ENCODE measurements around the gene THEM4. TPM values are rescaled to one million over a fixed set of nuclear protein-coding genes. Genes with fewer than 3 reads are reported as not detected.

The THEM4 gene
- total RNA-seq, 1 experiment from 2014 or later, result 41.4 TPM

- Histone ChIP-seq H3K36me3 (ENCODE audit: low read depth) (no peaks in the 10 kb centered on the region), H2AFZ (no peak overlapping the region; the same call in 1 of the 2 replicates), H3K4me3 (no peak overlapping the region), H3K9me3 (ENCODE audit: insufficient read depth, low read depth) (no peaks in the 10 kb centered on the region), H3K79me2 (ENCODE audit: low read depth) (no peaks in the 10 kb centered on the region), H3K27ac (no peak overlapping the region), H3K27me3 (ENCODE audit: insufficient read depth, low read depth) (no peaks in the 10 kb centered on the region), H4K20me1 (ENCODE audit: insufficient read depth) (no peaks in the 10 kb centered on the region), H3K4me1 (replicated peaks; ENCODE audit: insufficient read depth) (0 out of 2 replicates have a peak, but pooled peaks cover 7% of the 10 kb centered on the region), H3F3A (ENCODE audit: insufficient read depth, low read depth) (no peaks in the 10 kb centered on the region), H3K4me2 (0 out of 2 replicates have a peak overlapping the region, but pooled peaks have one; percentile 13), H3K9me2 (ENCODE audit: insufficient read depth) (no peaks in the 10 kb centered on the region)
- TF ChIP-seq CTCF (conservative IDR thresholded peaks at IDR 0.05), result no peak
- no peak for TF ChIP-seq EZH2 (IDR thresholded peaks at IDR 0.05; ENCODE audit: low read depth)
- no TSS peak for BruUV-seq (replicated peaks)
- POLR2A ChIA-PET (ENCODE audit: unreplicated experiment), result no interaction called here
- no peak for DNase-seq
- intact Hi-C loops (cut with micrococcal nuclease; ENCODE audit: unreplicated experiment), result no loop called here
- CTCF ChIA-PET, result no interaction called here
Observed at GRCh38 chr1:151860504-151861187, 48.7 kb downstream of the THEM4 start.

DNA sequence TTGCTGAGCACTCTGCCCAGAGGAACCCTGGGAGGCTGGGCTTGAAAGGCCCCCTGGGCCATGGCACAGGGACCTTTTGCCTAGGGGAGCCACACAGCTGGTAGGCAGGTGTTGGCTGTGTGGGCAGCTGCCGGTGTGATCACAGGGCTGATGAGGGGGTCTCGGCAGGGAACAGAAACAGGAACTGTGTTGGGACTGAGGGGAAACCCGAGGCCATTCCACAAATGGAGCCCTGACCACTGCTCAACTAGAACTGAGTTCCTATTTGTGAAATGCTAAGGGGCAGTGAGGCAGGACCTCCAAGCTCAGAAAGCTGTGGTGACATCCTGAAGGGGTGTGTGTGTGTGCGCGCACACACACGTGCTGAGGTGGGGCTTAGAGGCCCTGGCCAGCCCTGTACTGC, 49.4 kb downstream of the THEM4 start:
- BruUV-seq (replicated peaks), result no TSS peak
- H3K4me3 ChIP-seq, result no peak overlapping the region
- POLR2A ChIA-PET (ENCODE audit: unreplicated experiment), result no interaction called here
- CTCF ChIA-PET, result no interaction called here
- no peak for DNase-seq
- no peak overlapping the region for H3K27ac ChIP-seq
- H3K9me2 ChIP-seq (ENCODE audit: insufficient read depth), result no peaks in the 10 kb centered on the region
- TF ChIP-seq CTCF (conservative IDR thresholded peaks at IDR 0.05) (no peak), EZH2 (IDR thresholded peaks at IDR 0.05; ENCODE audit: low read depth) (no peak)
- H3K27me3 ChIP-seq (ENCODE audit: insufficient read depth, low read depth), result no peaks in the 10 kb centered on the region
- H3K36me3 ChIP-seq (ENCODE audit: low read depth), result no peaks in the 10 kb centered on the region
- no peak overlapping the region for H3K4me2 ChIP-seq
- no peaks in the 10 kb centered on the region for H3K9me3 ChIP-seq (ENCODE audit: insufficient read depth, low read depth)
- intact Hi-C loops (cut with micrococcal nuclease; ENCODE audit: unreplicated experiment), result no loop called here
- no peaks in the 10 kb centered on the region for H3K79me2 ChIP-seq (ENCODE audit: low read depth)
- no peaks in the 10 kb centered on the region for H3F3A ChIP-seq (ENCODE audit: insufficient read depth, low read depth)
- 0 out of 2 replicates have a peak, but pooled peaks cover 7% of the 10 kb centered on the region for H3K4me1 ChIP-seq (replicated peaks; ENCODE audit: insufficient read depth)
- H4K20me1 ChIP-seq (ENCODE audit: insufficient read depth), result no peaks in the 10 kb centered on the region
- H2AFZ ChIP-seq, result no peak overlapping the region

- Histone ChIP-seq H4K20me1 (ENCODE audit: insufficient read depth) (no peaks in the 10 kb centered on the region), H3K36me3 (ENCODE audit: low read depth) (no peaks in the 10 kb centered on the region), H3K4me3 (no peak overlapping the region), H3K79me2 (ENCODE audit: low read depth) (no peaks in the 10 kb centered on the region), H2AFZ (no peak overlapping the region), H3F3A (ENCODE audit: insufficient read depth, low read depth) (no peaks in the 10 kb centered on the region), H3K27ac (no peak overlapping the region), H3K9me3 (ENCODE audit: insufficient read depth, low read depth) (no peaks in the 10 kb centered on the region), H3K27me3 (ENCODE audit: insufficient read depth, low read depth) (no peaks in the 10 kb centered on the region), H3K4me2 (no peak overlapping the region), H3K9me2 (ENCODE audit: insufficient read depth) (no peaks in the 10 kb centered on the region), H3K4me1 (replicated peaks; ENCODE audit: insufficient read depth) (0 out of 2 replicates have a peak, but pooled peaks cover 7% of the 10 kb centered on the region)
- intact Hi-C loops (cut with micrococcal nuclease; ENCODE audit: unreplicated experiment), result no loop called here
- ChIA-PET POLR2A (ENCODE audit: unreplicated experiment) (no interaction called here), CTCF (no interaction called here)
- DNase-seq, result no peak
- BruUV-seq (replicated peaks), result no TSS peak
- TF ChIP-seq CTCF (conservative IDR thresholded peaks at IDR 0.05) (no peak), EZH2 (IDR thresholded peaks at IDR 0.05; ENCODE audit: low read depth) (no peak)
Observed at GRCh38 chr1:151858886-151859665, 50.2 kb downstream of the THEM4 start.
